Right lobe of liver (tissue), 6 donors: ENCODE measurements around the gene FFAR3. TPM values are rescaled to one million over a fixed set of nuclear protein-coding genes. Genes with fewer than 3 reads are reported as not detected.

Experiments used
- ATAC-seq, 4 donors: fragments of 200-7000 bp; cut with Tn5 transposase; one replicate each; pipeline ENCODE4 v1.9.1; 2020; ENCODE audit warnings: mild to moderate bottlenecking in 4 of 4, moderate library complexity in 4 of 4
- DNase-seq, 3 donors: peaks; one replicate each; pipeline ENCODE4 v3.0.0-alpha.2; 2020
- H3K27ac ChIP-seq, 3 donors: fragments of 200-600 bp; one replicate each; pipeline ENCODE4 v1.8.0; 2022
- H3K27me3 ChIP-seq, 2 donors: fragments of 200-600 bp; one replicate each; pipeline ENCODE4 v1.8.0; 2022
- H3K36me3 ChIP-seq, 4 donors: fragments of 200-600 bp; sonication (generic) in 1 of 4; one replicate each; pipeline versions ENCODE4 v1.5.1 to v1.8.0; 2017 to 2022; ENCODE audit warnings: control low read depth in 1 of 4
- H3K4me1 ChIP-seq, 4 donors: fragments of 200-600 bp; sonication (generic) in 1 of 4; one replicate each; pipeline versions ENCODE4 v1.5.1 to v1.8.0; 2017 to 2022; ENCODE audit warnings: control low read depth in 1 of 4
- H3K4me3 ChIP-seq, 3 donors: fragments of 200-600 bp; one replicate each; pipeline ENCODE4 v1.8.0; 2022
- H3K9me3 ChIP-seq, 4 donors: fragments of 200-600 bp; sonication (generic) in 1 of 4; one replicate each; pipeline versions ENCODE4 v1.5.1 to v1.8.0; 2017 to 2022; ENCODE audit warnings: control low read depth in 1 of 4
- CTCF ChIP-seq, 4 donors: fragments of 200-600 bp in 3 of 4; fragments of 450-650 bp in 1 of 4; IDR thresholded peaks; one replicate each; pipeline versions ENCODE4 v1.5.1 to v1.8.0; 2016 to 2022; ENCODE audit warnings: antibody characterized with exemption in 4 of 4, mild to moderate bottlenecking in 2 of 4
- POLR2A ChIP-seq: fragments of 450-650 bp; IDR thresholded peaks from one replicate; pipeline ENCODE4 v1.6.1; 2017; ENCODE audit warnings: antibody characterized with exemption, mild to moderate bottlenecking
- WGBS: methylation state at CpG from one replicate; pipeline ENCODE4 v1.1.6; 2018; ENCODE audit warnings: low coverage, low lambda C conversion rate; ENCODE audit not compliant: insufficient coverage; ENCODE audit errors: missing lambda C conversion rate; 5-methylcytosine and 5-hydroxymethylcytosine counted together
- intact Hi-C, 2 donors: fragments of 100-400 bp; cut with DNase I; formaldehyde crosslinking; loops; one replicate each; pipeline versions ENCODE4 v1.11.2 to v1.14.1; 2022
- total RNA-seq, 6 experiments: library from RNA; depleted of rRNA in 2 of 6; stranded (reverse); fragments of >200 nt in 2 of 6; fragmentation: NEBNext Ultra II Directional in 3 of 6; extraction: Animal tissue kit (Norgen Biotek cat#: 25700) in 3 of 6; gene quantifications; one replicate each; pipeline versions ENCODE4 v1.1.0 to v1.2.4, GENCODE V29; 2016 to 2023
- donor health status: DM: no; HTN: yes; CAD: no.
- donor health status: DM: no; HTN: no; CAD: no.
- donor health status: DM: no; HTN: no; CAD: no.
- donor health status: DM: no; HTN: yes; CAD: no.
- donor health status: DM: no; HTN: yes; CAD: no.

FFAR3 gene
- total RNA-seq, 6 experiments from 2014 or later, result 0.27 TPM; not detected in 5

- 44% methylated on average over 15 of the region's 18 CpGs for WGBS
- peak in 3 of 4 donors; percentile 13 to 54 (median 40) for ATAC-seq
- intact Hi-C loops, result loop anchor here in 1 of 2 donors (10.0 kb wide), 1 partner anchor 127 kb away; no protein-coding TSS in a partner anchor
- no peaks in the 10 kb centered on the region for H3K27me3 ChIP-seq
- H3K9me3 ChIP-seq, result no peaks in the 10 kb centered on the region
- no peaks in the 10 kb centered on the region for H3K36me3 ChIP-seq
- TF ChIP-seq CTCF (IDR thresholded peaks at IDR 0.05), result no peak
- no peak for TF ChIP-seq POLR2A
- H3K27ac ChIP-seq, result no peak within 1 kb of the TSS
- no peak within 1 kb of the TSS for H3K4me3 ChIP-seq
- DNase-seq, result peak in 2 of 3 donors; percentile 35 to 44
- H3K4me1 ChIP-seq, result no peaks in the 10 kb centered on the region
Measured at GRCh38 chr19:35347171-35347929, 10.9 kb upstream of the FFAR3 start, which contains the start of gene FFAR1. Gene FFAR1 (plus strand): TSS chr19:35347902. CDS start chr19:35351552, 3,650 bp downstream.

DNA sequence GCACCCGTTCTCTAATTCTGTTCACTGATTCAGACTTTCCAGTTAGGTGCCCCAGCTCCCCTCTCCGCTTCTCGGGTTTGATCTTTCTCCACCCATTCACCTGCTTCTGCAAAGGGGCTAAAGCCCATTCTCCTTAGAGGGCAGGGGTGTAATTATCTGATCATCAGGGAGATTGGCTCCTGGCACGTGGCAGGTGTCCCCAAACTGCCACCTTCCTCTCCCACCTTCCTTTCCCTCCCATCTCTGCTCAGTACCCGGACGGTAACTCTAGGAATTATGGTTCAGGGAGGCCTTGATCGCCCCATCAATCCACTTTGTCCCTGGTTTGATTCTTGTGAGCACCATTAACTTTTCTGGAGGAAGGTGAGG is 10.3 kb upstream of the FFAR3 start:
- ATAC-seq, result no peak
- no peak overlapping the region for H3K27ac ChIP-seq
- DNase-seq, result peak in 2 of 3 donors; percentile 22 to 25
- intact Hi-C loops, result loop anchor here in 1 of 2 donors (10.0 kb wide), 1 partner anchor 127 kb away; no protein-coding TSS in a partner anchor
- no peaks in the 10 kb centered on the region for H3K4me1 ChIP-seq
- WGBS, result 67% methylated on average over 7 of the region's 7 CpGs
- H3K9me3 ChIP-seq, result no peaks in the 10 kb centered on the region
- H3K4me3 ChIP-seq, result no peak overlapping the region
- H3K27me3 ChIP-seq, result no peaks in the 10 kb centered on the region
- TF ChIP-seq CTCF (IDR thresholded peaks at IDR 0.05) (no peak), POLR2A (no peak)
- H3K36me3 ChIP-seq, result no peaks in the 10 kb centered on the region

DNA sequence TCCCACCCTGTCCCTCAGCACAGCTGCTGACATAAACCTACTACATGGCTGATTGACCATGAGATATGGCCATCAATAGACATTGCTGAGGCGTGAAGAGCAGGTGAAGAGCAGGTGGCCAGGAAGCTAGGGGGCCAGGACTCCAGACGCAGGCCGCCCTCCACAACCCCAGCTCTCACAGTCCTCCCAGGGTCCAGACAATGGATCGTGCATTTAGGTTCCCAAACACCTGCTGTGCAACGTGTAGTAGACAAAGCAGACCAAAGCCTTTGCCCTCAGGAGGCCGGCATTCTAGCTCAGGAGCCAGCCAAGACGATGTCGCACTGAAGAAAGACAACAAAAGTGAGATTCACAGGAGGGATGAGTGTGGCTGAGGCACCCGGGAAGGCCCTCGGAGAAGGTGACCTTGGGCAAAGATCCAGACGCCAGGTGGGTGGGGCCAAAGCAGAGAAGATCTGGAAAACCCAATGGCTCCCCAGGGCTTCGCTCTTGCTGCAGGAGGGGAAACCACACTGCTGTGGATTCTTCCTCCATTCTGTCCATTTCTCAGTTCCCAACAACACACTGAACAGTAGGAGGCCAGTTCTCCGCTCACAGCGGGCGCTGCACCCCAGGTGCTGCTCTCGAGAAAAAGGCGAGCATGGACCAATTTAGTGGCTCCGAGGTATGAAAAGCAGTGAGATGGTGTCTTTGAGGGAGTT is 9.2 kb upstream of the FFAR3 start:
- DNase-seq (peak in 2 of 3 donors; percentile 39 to 40), ATAC-seq (no peak)
- Histone ChIP-seq H3K36me3 (no peaks in the 10 kb centered on the region), H3K9me3 (no peaks in the 10 kb centered on the region), H3K27ac (no peak overlapping the region), H3K4me1 (no peaks in the 10 kb centered on the region), H3K4me3 (no peak overlapping the region), H3K27me3 (no peaks in the 10 kb centered on the region)
- WGBS, result 76% methylated on average over 14 of the region's 18 CpGs
- intact Hi-C loops, result loop anchor here in 1 of 2 donors (10.0 kb wide), 1 partner anchor 126 kb away; no protein-coding TSS in a partner anchor
- TF ChIP-seq CTCF (IDR thresholded peaks at IDR 0.05) (no peak), POLR2A (no peak)

GRCh38 chr19:35349614-35350521 is 8.4 kb upstream of the FFAR3 start:
- intact Hi-C loops, result loop anchor here in 1 of 2 donors (10.0 kb wide), 2 partner anchors 125 to 145 kb away; partner anchors contain the start of gene KRTDAP

More at GRCh38 chr19:35349614-35350521, 8.4 kb upstream of the FFAR3 start:
- no peaks in the 10 kb centered on the region for H3K4me1 ChIP-seq
- H3K9me3 ChIP-seq, result no peaks in the 10 kb centered on the region
- WGBS, result 34% methylated on average over 3 of the region's 17 CpGs
- H3K27me3 ChIP-seq, result no peaks in the 10 kb centered on the region
- no peak for ATAC-seq
- H3K36me3 ChIP-seq, result no peaks in the 10 kb centered on the region
- H3K27ac ChIP-seq, result no peak overlapping the region
- DNase-seq, result peak in 2 of 3 donors; percentile 42 to 45
- no peak for TF ChIP-seq CTCF (IDR thresholded peaks at IDR 0.05)
- no peak for TF ChIP-seq POLR2A
- no peak overlapping the region for H3K4me3 ChIP-seq
